K562 (cell line): Measurements from ENCODE around the gene RNASEH1. TPM values are rescaled to one million over a fixed set of nuclear protein-coding genes. Genes with fewer than 3 reads are reported as not detected.

Experiments used
- ATF1 ChIP-seq, 2 experiments: fragments of 450-650 bp in 1 of 2; IDR thresholded peaks; 2 replicates each; pipeline ENCODE4 v1.6.1; 2016; ENCODE audit warnings: missing compliant biosample characterization in 1 of 2, missing genetic modification characterization in 1 of 2
- CTBP1 ChIP-seq: fragments of 450-650 bp; IDR thresholded peaks from 2 replicates; pipeline ENCODE4 v1.6.1; 2016; ENCODE audit warnings: borderline replicate concordance
- DPF2 ChIP-seq: fragments of 450-650 bp; IDR thresholded peaks from 2 replicates; pipeline ENCODE4 v1.6.1; 2016
- GABPB2 ChIP-seq: fragments of 250-450 bp; sonication (Bioruptor Pico); conservative IDR thresholded peaks from 2 replicates; pipeline ENCODE4 v1.5.1; 2021; ENCODE audit warnings: mild to moderate bottlenecking
- KDM1A ChIP-seq, 2 experiments: fragments of 450-650 bp; IDR thresholded peaks; 2 replicates each; pipeline ENCODE4 v1.6.1; 2016; ENCODE audit warnings: mild to moderate bottlenecking in 2 of 2
- KDM5B ChIP-seq: fragments of 200-600 bp; sonication (generic); IDR thresholded peaks from 2 replicates; pipeline ENCODE4 v1.6.1; 2012; ENCODE audit warnings: low read depth, mild to moderate bottlenecking, moderate library complexity, low read length, control low read depth, inconsistent platforms; ENCODE audit not compliant: insufficient replicate concordance
- LCOR ChIP-seq: sonication (generic); formaldehyde crosslinking; IDR thresholded peaks from 2 replicates; pipeline ENCODE4 v1.8.0; 2022; ENCODE audit warnings: mild to moderate bottlenecking, missing genetic modification reagents
- MXI1 ChIP-seq: IDR thresholded peaks from 2 replicates; pipeline ENCODE4 v1.6.1; 2011; ENCODE audit warnings: low read depth, mild to moderate bottlenecking, improper control_type of control experiment, low read length
- MYBL2 ChIP-seq, 2 experiments: fragments of 450-650 bp in 1 of 2; sonication (generic) in 1 of 2; formaldehyde crosslinking in 1 of 2; IDR thresholded peaks; 2 replicates each; pipeline versions ENCODE4 v1.6.1 to v1.8.1; 2017 to 2022; ENCODE audit warnings: borderline replicate concordance in 1 of 2, inconsistent platforms in 1 of 2, low read depth in 1 of 2, mild to moderate bottlenecking in 1 of 2, missing genetic modification reagents in 1 of 2, moderate library complexity in 1 of 2
- PHB ChIP-seq: fragments of 250-450 bp; sonication (Bioruptor Pico); IDR thresholded peaks from 2 replicates; pipeline ENCODE4 v1.5.0; 2021
- POLR2AphosphoS5 ChIP-seq: IDR thresholded peaks from 2 replicates; pipeline ENCODE4 v1.6.1; 2011; ENCODE audit warnings: mild to moderate bottlenecking, low read depth, low read length, moderate library complexity; ENCODE audit not compliant: control insufficient read depth, insufficient read depth
- RCOR1 ChIP-seq, 2 experiments: IDR thresholded peaks; 2 replicates each; pipeline ENCODE4 v1.6.1; 2012; ENCODE audit warnings: low read depth in 2 of 2, low read length in 2 of 2, borderline replicate concordance in 1 of 2, improper control_type of control experiment in 1 of 2
- SMAD4 ChIP-seq: fragments of 250-450 bp; sonication (Bioruptor Pico); conservative IDR thresholded peaks from 2 replicates; pipeline ENCODE4 v1.8.0; 2021; ENCODE audit warnings: inconsistent platforms, mild to moderate bottlenecking, moderate library complexity
- SOX6 ChIP-seq: fragments of 450-650 bp; IDR thresholded peaks from 2 replicates; pipeline ENCODE4 v1.6.1; 2014; ENCODE audit warnings: mild to moderate bottlenecking
- STAT6 ChIP-seq: sonication (generic); formaldehyde crosslinking; IDR thresholded peaks from 2 replicates; pipeline ENCODE4 v1.8.1; 2023; ENCODE audit warnings: mild to moderate bottlenecking, missing genetic modification reagents
- TARDBP ChIP-seq: fragments of 450-650 bp; IDR thresholded peaks from 2 replicates; pipeline ENCODE4 v1.6.1; 2016
- TCF3 ChIP-seq: sonication (generic); formaldehyde crosslinking; IDR thresholded peaks from 2 replicates; pipeline ENCODE4 v1.4.0; 2020; ENCODE audit warnings: mild to moderate bottlenecking, missing genetic modification reagents
- ZNF197 ChIP-seq: fragments of 200-800 bp; sonication (Bioruptor generic); IDR thresholded peaks from 2 replicates; pipeline ENCODE4 v1.6.1; 2016; ENCODE audit warnings: low read depth, missing genetic modification characterization, missing compliant biosample characterization
- ZNF23 ChIP-seq: fragments of 250-450 bp; sonication (Bioruptor Pico); IDR thresholded peaks from 2 replicates; pipeline ENCODE4 v1.4.0; 2020; ENCODE audit warnings: mild to moderate bottlenecking
- ZNF764 ChIP-seq: fragments of 250-450 bp; sonication (Bioruptor Pico); IDR thresholded peaks from 2 replicates; pipeline ENCODE4 v1.4.0; 2020; ENCODE audit warnings: low read depth, mild to moderate bottlenecking, moderate library complexity
- polyA plus RNA-seq, 8 experiments: library from polyadenylated mRNA; depleted of rRNA in 4 of 8; stranded (reverse) in 5 of 8; unstranded in 3 of 8; fragments of >200 nt; fragmentation: Nextera tagmentation in 2 of 8; fragmentation: Illumina TruSeq in 1 of 8; extraction: Ambion mirVana in 2 of 8; extraction: Trizol in 1 of 8; gene quantifications; 2 replicates each; pipeline versions ENCODE4 v1.2.1 to v1.2.3, GENCODE V29; 2011 to 2014; ENCODE audit warnings: inconsistent platforms in 1 of 8, missing spikeins in 1 of 8
- total RNA-seq, 7 experiments: library from RNA; depleted of rRNA in 6 of 7; stranded (reverse); fragments of >200 nt in 6 of 7; fragmentation: Illumina TruSeq in 2 of 7; extraction: Trizol in 2 of 7; gene quantifications; 2 replicates each; pipeline versions ENCODE4 v1.2.1 to v1.2.3, GENCODE V29; 2011 to 2021; ENCODE audit warnings: low replicate concordance in 1 of 7
- TF ChIP-seq, protein P1 (sequence below): fragments of 450-650 bp; formaldehyde crosslinking; IDR thresholded peaks from 2 replicates; pipeline ENCODE4 v1.4.0; 2020; ENCODE audit warnings: mild to moderate bottlenecking, moderate library complexity
- TF ChIP-seq, protein P2 (sequence below): fragments of 450-650 bp; IDR thresholded peaks from 2 replicates; pipeline ENCODE4 v1.6.1; 2018; ENCODE audit not compliant: partially characterized antibody

The RNASEH1 gene
- total and polyA plus RNA-seq, 9 of the 15 experiments (the other 6 are each of a cell fraction or from before 2014, with no cell fraction given): 25.7 to 47.5 (median 42.8) TPM

DNA sequence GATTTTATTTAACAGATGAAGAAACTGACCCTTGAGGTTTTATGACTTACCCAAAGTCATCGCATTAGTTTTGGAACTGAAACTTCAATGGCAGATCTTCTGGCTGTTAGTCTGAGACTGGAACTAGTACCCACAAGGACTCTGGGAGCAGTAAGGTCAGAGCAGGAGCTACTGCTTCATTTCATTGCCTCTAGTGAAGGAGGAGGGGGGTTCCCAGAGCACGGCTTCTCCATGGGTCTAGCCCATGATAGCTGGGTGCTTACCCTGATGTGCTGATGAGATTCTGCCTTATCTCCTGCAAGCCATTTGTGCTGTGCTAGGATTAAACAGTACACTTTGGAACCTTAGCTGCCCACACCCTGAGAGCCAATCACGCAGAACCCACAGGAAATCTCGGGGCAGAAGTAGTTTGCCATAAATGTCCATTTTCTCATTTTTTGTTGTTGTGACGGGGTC, 5.4 kb upstream of the RNASEH1 start (continued):
- TF ChIP-seq STAT6 (CRISPR knock-in tag) (no peak), MYBL2 (IDR thresholded peaks at IDR 0.05; ENCODE audit: low read depth) (no peak), MYBL2 (CRISPR knock-in tag; IDR thresholded peaks at IDR 0.05; ENCODE audit: borderline replicate concordance) (no peak), ZNF23 (CRISPR knock-in tag) (no peak), RCOR1 (IDR thresholded peaks at IDR 0.05; ENCODE audit: borderline replicate concordance in 1 of 2, low read depth in 2 of 2, low read length in 2 of 2) (peak; percentile 43 to 92; a peak in 3 of 4 replicates), MXI1 (no peak), PHB (CRISPR knock-in tag) (no peak), TARDBP (no peak), SMAD4 (CRISPR knock-in tag) (no peak), GABPB2 (no peak), POLR2AphosphoS5 (peak; percentile 56; the same call in 1 of the 2 replicates), KDM5B (no peak), DPF2 (peak; percentile 72; the same call in 1 of the 2 replicates), TCF3 (CRISPR knock-in tag) (peak; percentile 46; the same call in 1 of the 2 replicates), ATF1 (CRISPR knock-in tag; IDR thresholded peaks at IDR 0.05) (no peak), ATF1 (tag; IDR thresholded peaks at IDR 0.05) (no peak), CTBP1 (0 out of 2 replicates have a peak, but pooled peaks have one; percentile 33), KDM1A (IDR thresholded peaks at IDR 0.05) (peak; percentile 84 to 85), SOX6 (peak; percentile 45; the same call in 1 of the 2 replicates), LCOR (CRISPR knock-in tag) (no peak), ZNF764 (CRISPR knock-in tag) (no peak), ZNF197 (no peak)
- TF ChIP-seq, protein P1, sequence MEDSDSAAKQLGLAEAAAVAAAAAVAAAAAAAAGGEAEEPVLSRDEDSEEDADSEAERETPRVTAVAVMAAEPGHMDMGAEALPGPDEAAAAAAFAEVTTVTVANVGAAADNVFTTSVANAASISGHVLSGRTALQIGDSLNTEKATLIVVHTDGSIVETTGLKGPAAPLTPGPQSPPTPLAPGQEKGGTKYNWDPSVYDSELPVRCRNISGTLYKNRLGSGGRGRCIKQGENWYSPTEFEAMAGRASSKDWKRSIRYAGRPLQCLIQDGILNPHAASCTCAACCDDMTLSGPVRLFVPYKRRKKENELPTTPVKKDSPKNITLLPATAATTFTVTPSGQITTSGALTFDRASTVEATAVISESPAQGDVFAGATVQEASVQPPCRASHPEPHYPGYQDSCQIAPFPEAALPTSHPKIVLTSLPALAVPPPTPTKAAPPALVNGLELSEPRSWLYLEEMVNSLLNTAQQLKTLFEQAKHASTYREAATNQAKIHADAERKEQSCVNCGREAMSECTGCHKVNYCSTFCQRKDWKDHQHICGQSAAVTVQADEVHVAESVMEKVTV: no peak
- TF ChIP-seq, protein P2, sequence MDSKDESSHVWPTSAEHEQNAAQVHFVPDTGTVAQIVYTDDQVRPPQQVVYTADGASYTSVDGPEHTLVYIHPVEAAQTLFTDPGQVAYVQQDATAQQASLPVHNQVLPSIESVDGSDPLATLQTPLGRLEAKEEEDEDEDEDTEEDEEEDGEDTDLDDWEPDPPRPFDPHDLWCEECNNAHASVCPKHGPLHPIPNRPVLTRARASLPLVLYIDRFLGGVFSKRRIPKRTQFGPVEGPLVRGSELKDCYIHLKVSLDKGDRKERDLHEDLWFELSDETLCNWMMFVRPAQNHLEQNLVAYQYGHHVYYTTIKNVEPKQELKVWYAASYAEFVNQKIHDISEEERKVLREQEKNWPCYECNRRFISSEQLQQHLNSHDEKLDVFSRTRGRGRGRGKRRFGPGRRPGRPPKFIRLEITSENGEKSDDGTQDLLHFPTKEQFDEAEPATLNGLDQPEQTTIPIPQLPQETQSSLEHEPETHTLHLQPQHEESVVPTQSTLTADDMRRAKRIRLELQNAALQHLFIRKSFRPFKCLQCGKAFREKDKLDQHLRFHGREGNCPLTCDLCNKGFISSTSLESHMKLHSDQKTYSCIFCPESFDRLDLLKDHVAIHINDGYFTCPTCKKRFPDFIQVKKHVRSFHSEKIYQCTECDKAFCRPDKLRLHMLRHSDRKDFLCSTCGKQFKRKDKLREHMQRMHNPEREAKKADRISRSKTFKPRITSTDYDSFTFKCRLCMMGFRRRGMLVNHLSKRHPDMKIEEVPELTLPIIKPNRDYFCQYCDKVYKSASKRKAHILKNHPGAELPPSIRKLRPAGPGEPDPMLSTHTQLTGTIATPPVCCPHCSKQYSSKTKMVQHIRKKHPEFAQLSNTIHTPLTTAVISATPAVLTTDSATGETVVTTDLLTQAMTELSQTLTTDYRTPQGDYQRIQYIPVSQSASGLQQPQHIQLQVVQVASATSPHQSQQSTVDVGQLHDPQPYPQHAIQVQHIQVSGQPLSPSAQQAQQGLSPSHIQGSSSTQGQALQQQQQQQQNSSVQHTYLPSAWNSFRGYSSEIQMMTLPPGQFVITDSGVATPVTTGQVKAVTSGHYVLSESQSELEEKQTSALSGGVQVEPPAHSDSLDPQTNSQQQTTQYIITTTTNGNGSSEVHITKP: no peak
